Endothelial cell of coronary artery (primary cell): Measurements from ENCODE around the gene FLVCR2. TPM values are rescaled to one million over a fixed set of nuclear protein-coding genes. Genes with fewer than 3 reads are reported as not detected.

Experiments
- total RNA-seq: library from RNA; depleted of rRNA; stranded (reverse); fragments of >200 nt; gene quantifications from 2 replicates; pipeline ENCODE4 v1.2.3, GENCODE V29; 2014

The FLVCR2 gene
- 1.4 and 3.8 TPM in 2 replicates for total RNA-seq

GRCh38 chr14:75578102-75578785 is at the start of gene FLVCR2:
TSS of gene FLVCR2 (plus strand) at chr14:75578620. CDS start at chr14:75578973, 353 bp downstream.

GRCh38 chr14:75660630-75661498 is 82.4 kb downstream of the FLVCR2 start, which contains the start of the genes ERG28 and TTLL5:
TSS of gene ERG28 (minus strand) at chr14:75660876. CDS start at chr14:75657502, 3,374 bp downstream.
TSS of gene TTLL5 (plus strand) at chr14:75661246. CDS start at chr14:75663150, 1,904 bp downstream.

Other genes with a start within 250 kb of the FLVCR2 start
- 2.0 and 26.5 TPM in 2 replicates for gene JDP2, start 150.6 kb upstream of the FLVCR2 start, total RNA-seq
- gene BATF, start 56.2 kb upstream of the FLVCR2 start, total RNA-seq, result 0.66 TPM in 1 of 2 replicates, not detected in the other
- gene ERG28, start 82.3 kb downstream of the FLVCR2 start, total RNA-seq, result 3.0 and 4.1 TPM in 2 replicates
- gene TTLL5, start 82.6 kb downstream of the FLVCR2 start, total RNA-seq, result 33.8 and 42.4 TPM in 2 replicates